ENCODE results near the gene GALNT18.

The GALNT18 gene

DNA sequence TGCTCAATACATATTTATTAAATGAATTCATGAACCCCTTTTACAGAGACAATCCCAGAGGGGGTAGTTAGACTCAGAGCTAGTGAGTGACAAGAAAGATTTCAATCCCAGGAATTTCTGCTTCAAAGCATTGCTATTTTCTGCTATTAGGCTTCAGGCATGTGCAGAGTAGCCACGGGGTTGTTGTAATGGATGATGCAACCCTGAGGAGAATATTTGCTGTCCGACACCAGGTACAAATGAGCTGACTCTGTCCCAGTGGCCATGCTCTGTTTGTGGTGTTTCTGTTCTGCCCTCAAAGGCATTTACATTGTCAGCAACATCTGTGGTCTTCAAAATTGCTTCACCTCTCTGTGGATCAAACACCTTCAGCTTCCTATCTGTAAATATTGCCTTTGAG is 371.3 kb downstream of the GALNT18 start:
- no peaks in the 10 kb centered on the region for H3K36me3 ChIP-seq (ENCODE audit: control insufficient read depth, insufficient read depth, low read length)
- no peaks in the 10 kb centered on the region for H3K4me1 ChIP-seq (ENCODE audit: control insufficient read depth, insufficient read depth, low read length)
- no peak overlapping the region for H3K27ac ChIP-seq (ENCODE audit: low read depth, low read length)
- no peaks in the 10 kb centered on the region for H3K9me3 ChIP-seq (ENCODE audit: control insufficient read depth, insufficient read depth, low read depth, low read length)
- no peak overlapping the region for H3K4me3 ChIP-seq (ENCODE audit: low read depth, low read length)
- peaks cover 5% of the 10 kb centered on the region; the same call in 1 of the 2 replicates for H3K27me3 ChIP-seq (ENCODE audit: control insufficient read depth, insufficient read depth, low read length)
- H3K9ac ChIP-seq (ENCODE audit: low read length) = no peak overlapping the region

GRCh38 chr11:11247576-11247975 is 374.2 kb downstream of the GALNT18 start:
- Histone ChIP-seq H3K36me3 (ENCODE audit: control insufficient read depth, insufficient read depth, low read length) (no peaks in the 10 kb centered on the region), H3K9me3 (ENCODE audit: control insufficient read depth, insufficient read depth, low read depth, low read length) (no peaks in the 10 kb centered on the region), H3K9ac (ENCODE audit: low read length) (no peak overlapping the region), H3K4me1 (ENCODE audit: control insufficient read depth, insufficient read depth, low read length) (peaks cover 18% of the 10 kb centered on the region), H3K27me3 (ENCODE audit: control insufficient read depth, insufficient read depth, low read length) (peaks cover 5% of the 10 kb centered on the region; the same call in 1 of the 2 replicates), H3K27ac (ENCODE audit: low read depth, low read length) (no peak overlapping the region), H3K4me3 (ENCODE audit: low read depth, low read length) (no peak overlapping the region)

DNA sequence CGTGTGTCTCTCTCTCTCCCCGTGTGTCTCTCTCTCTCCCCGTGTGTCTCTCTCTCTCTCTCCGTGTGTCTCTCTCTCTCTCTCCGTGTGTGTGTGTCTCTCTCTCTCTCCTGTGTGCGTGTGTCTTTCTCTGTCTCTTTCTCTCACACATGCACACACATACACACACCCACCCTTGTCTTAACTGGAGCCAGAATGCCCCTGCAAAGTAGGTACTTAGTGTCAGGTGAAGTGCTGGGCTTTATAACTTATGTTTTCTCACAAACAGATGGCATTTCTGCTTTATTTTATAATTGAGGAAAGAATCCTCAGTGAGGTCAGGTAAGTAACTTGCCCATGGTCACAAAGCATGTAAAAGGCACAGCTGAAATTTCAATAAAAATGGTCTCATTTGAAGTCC is 374.7 kb downstream of the GALNT18 start:
- no peak overlapping the region for H3K9ac ChIP-seq (ENCODE audit: low read length)
- no peaks in the 10 kb centered on the region for H3K9me3 ChIP-seq (ENCODE audit: control insufficient read depth, insufficient read depth, low read depth, low read length)
- H3K27ac ChIP-seq (ENCODE audit: low read depth, low read length) = no peak overlapping the region
- no peaks in the 10 kb centered on the region for H3K36me3 ChIP-seq (ENCODE audit: control insufficient read depth, insufficient read depth, low read length)
- peaks cover 5% of the 10 kb centered on the region; the same call in 1 of the 2 replicates for H3K27me3 ChIP-seq (ENCODE audit: control insufficient read depth, insufficient read depth, low read length)
- H3K4me3 ChIP-seq (ENCODE audit: low read depth, low read length) = no peak overlapping the region
- H3K4me1 ChIP-seq (ENCODE audit: control insufficient read depth, insufficient read depth, low read length) = peaks cover 18% of the 10 kb centered on the region

- peaks cover 5% of the 10 kb centered on the region; the same call in 1 of the 2 replicates for H3K27me3 ChIP-seq (ENCODE audit: control insufficient read depth, insufficient read depth, low read length)
- H3K27ac ChIP-seq (ENCODE audit: low read depth, low read length) = no peak overlapping the region
- H3K36me3 ChIP-seq (ENCODE audit: control insufficient read depth, insufficient read depth, low read length) = no peaks in the 10 kb centered on the region
- peaks cover 18% of the 10 kb centered on the region for H3K4me1 ChIP-seq (ENCODE audit: control insufficient read depth, insufficient read depth, low read length)
- no peak overlapping the region for H3K9ac ChIP-seq (ENCODE audit: low read length)
- H3K4me3 ChIP-seq (ENCODE audit: low read depth, low read length) = no peak overlapping the region
- H3K9me3 ChIP-seq (ENCODE audit: control insufficient read depth, insufficient read depth, low read depth, low read length) = no peaks in the 10 kb centered on the region
These were observed 375.6 kb downstream of the GALNT18 start for GRCh38 chr11:11246166-11246565.

DNA sequence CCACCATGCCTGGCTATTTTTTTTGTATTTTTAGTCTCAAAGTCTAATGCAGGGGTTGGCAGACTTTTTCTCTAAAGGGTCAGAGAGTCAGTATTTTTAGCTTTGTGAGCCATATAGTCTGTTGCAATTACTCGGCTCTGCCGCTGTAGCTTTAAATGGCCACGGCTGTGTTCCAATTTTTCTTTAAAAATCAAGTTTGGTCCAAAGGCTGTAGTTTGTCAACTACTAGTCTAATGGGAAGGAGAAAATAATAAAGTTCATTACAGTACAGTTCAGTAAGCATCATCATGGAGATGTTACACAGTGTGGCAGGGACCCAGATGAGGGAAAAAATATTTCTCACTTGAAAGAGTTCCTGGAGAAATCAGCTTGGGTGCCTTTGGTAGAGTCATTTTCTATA is 376.4 kb downstream of the GALNT18 start:
- Histone ChIP-seq H3K4me3 (ENCODE audit: low read depth, low read length) (no peak overlapping the region), H3K27ac (ENCODE audit: low read depth, low read length) (no peak overlapping the region), H3K9ac (ENCODE audit: low read length) (no peak overlapping the region)

GRCh38 chr11:11244470-11245080 is 377.2 kb downstream of the GALNT18 start:
- Histone ChIP-seq H3K36me3 (ENCODE audit: control insufficient read depth, insufficient read depth, low read length) (no peaks in the 10 kb centered on the region), H3K4me1 (ENCODE audit: control insufficient read depth, insufficient read depth, low read length) (peaks cover 18% of the 10 kb centered on the region), H3K27me3 (ENCODE audit: control insufficient read depth, insufficient read depth, low read length) (peaks cover 5% of the 10 kb centered on the region; the same call in 1 of the 2 replicates), H3K4me3 (ENCODE audit: low read depth, low read length) (no peak overlapping the region), H3K9ac (ENCODE audit: low read length) (no peak overlapping the region), H3K27ac (ENCODE audit: low read depth, low read length) (no peak overlapping the region), H3K9me3 (ENCODE audit: control insufficient read depth, insufficient read depth, low read depth, low read length) (no peaks in the 10 kb centered on the region)

More for the DNA sequence above, 376.4 kb downstream of the GALNT18 start:
- peaks cover 5% of the 10 kb centered on the region; the same call in 1 of the 2 replicates for H3K27me3 ChIP-seq (ENCODE audit: control insufficient read depth, insufficient read depth, low read length)
- peaks cover 18% of the 10 kb centered on the region for H3K4me1 ChIP-seq (ENCODE audit: control insufficient read depth, insufficient read depth, low read length)
- H3K9me3 ChIP-seq (ENCODE audit: control insufficient read depth, insufficient read depth, low read depth, low read length) = no peaks in the 10 kb centered on the region
- H3K36me3 ChIP-seq (ENCODE audit: control insufficient read depth, insufficient read depth, low read length) = no peaks in the 10 kb centered on the region

GRCh38 chr11:11243590-11244469 is 378.0 kb downstream of the GALNT18 start:
- H3K4me1 ChIP-seq (ENCODE audit: control insufficient read depth, insufficient read depth, low read length) = peaks cover 18% of the 10 kb centered on the region
- no peaks in the 10 kb centered on the region for H3K9me3 ChIP-seq (ENCODE audit: control insufficient read depth, insufficient read depth, low read depth, low read length)
- H3K36me3 ChIP-seq (ENCODE audit: control insufficient read depth, insufficient read depth, low read length) = no peaks in the 10 kb centered on the region
- H3K27me3 ChIP-seq (ENCODE audit: control insufficient read depth, insufficient read depth, low read length) = peaks cover 5% of the 10 kb centered on the region; the same call in 1 of the 2 replicates
- H3K9ac ChIP-seq (ENCODE audit: low read length) = no peak overlapping the region
- no peak overlapping the region for H3K4me3 ChIP-seq (ENCODE audit: low read depth, low read length)
- H3K27ac ChIP-seq (ENCODE audit: low read depth, low read length) = peak overlapping the region; percentile 66

GRCh38 chr11:11243209-11243589 is 378.6 kb downstream of the GALNT18 start:
- H3K9me3 ChIP-seq (ENCODE audit: control insufficient read depth, insufficient read depth, low read depth, low read length) = no peaks in the 10 kb centered on the region
- H3K27me3 ChIP-seq (ENCODE audit: control insufficient read depth, insufficient read depth, low read length) = peaks cover 5% of the 10 kb centered on the region; the same call in 1 of the 2 replicates
- H3K27ac ChIP-seq (ENCODE audit: low read depth, low read length) = no peak overlapping the region
- peaks cover 19% of the 10 kb centered on the region for H3K4me1 ChIP-seq (ENCODE audit: control insufficient read depth, insufficient read depth, low read length)
- H3K36me3 ChIP-seq (ENCODE audit: control insufficient read depth, insufficient read depth, low read length) = no peaks in the 10 kb centered on the region
- no peak overlapping the region for H3K4me3 ChIP-seq (ENCODE audit: low read depth, low read length)
- H3K9ac ChIP-seq (ENCODE audit: low read length) = no peak overlapping the region

DNA sequence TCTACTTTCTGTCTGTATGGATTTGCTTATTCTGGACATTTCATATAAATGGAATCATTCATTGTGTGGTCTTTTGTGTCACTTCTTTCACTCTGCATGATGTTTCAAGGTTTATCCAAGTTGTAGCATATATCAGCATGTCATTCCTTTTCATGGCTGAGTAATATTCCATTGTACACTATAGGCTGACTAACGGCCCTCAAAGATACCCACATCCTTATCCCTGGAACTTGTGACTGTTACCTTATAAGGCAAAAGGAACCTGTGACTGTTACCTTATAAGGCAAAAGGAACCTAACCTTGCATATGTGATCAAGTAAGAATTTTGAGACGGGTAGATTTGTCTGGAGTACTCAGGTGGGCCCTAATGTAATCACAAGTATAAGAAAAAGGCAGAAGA is 380.5 kb downstream of the GALNT18 start:
- Histone ChIP-seq H3K9me3 (ENCODE audit: control insufficient read depth, insufficient read depth, low read depth, low read length) (no peaks in the 10 kb centered on the region), H3K9ac (ENCODE audit: low read length) (no peak overlapping the region), H3K27ac (ENCODE audit: low read depth, low read length) (no peak overlapping the region), H3K36me3 (ENCODE audit: control insufficient read depth, insufficient read depth, low read length) (no peaks in the 10 kb centered on the region), H3K4me1 (ENCODE audit: control insufficient read depth, insufficient read depth, low read length) (peaks cover 36% of the 10 kb centered on the region), H3K4me3 (ENCODE audit: low read depth, low read length) (no peak overlapping the region), H3K27me3 (ENCODE audit: control insufficient read depth, insufficient read depth, low read length) (peaks cover under 1% of the 10 kb centered on the region; the same call in 1 of the 2 replicates)

- Histone ChIP-seq H3K27me3 (ENCODE audit: control insufficient read depth, insufficient read depth, low read length) (no peaks in the 10 kb centered on the region), H3K4me3 (ENCODE audit: low read depth, low read length) (no peak overlapping the region), H3K9ac (ENCODE audit: low read length) (no peak overlapping the region), H3K4me1 (ENCODE audit: control insufficient read depth, insufficient read depth, low read length) (peaks cover 39% of the 10 kb centered on the region), H3K9me3 (ENCODE audit: control insufficient read depth, insufficient read depth, low read depth, low read length) (no peaks in the 10 kb centered on the region), H3K36me3 (ENCODE audit: control insufficient read depth, insufficient read depth, low read length) (no peaks in the 10 kb centered on the region), H3K27ac (ENCODE audit: low read depth, low read length) (no peak overlapping the region)
These were observed 381.8 kb downstream of the GALNT18 start for GRCh38 chr11:11239959-11240358.

Measured in HUES6 (cell line).